Body of pancreas (tissue), 4 donors: ENCODE measurements around the gene ATP5F1A. TPM values are rescaled to one million over a fixed set of nuclear protein-coding genes. Genes with fewer than 3 reads are reported as not detected.
"Not testable (repeated sequence)": the region's sequence is repeated elsewhere in the genome, so short reads cannot be mapped to it uniquely, and the experiment has no call there.

ENCODE experiments used
- ATAC-seq: fragments of 150-250 bp; one replicate; pipeline ENCODE4 v1.9.1; 2016
- DNase-seq, 4 donors: peaks; one replicate each; pipeline ENCODE4 v3.0.0-alpha.2; 2019
- H3K27ac ChIP-seq, 4 donors: fragments of 200-600 bp; sonication (generic); 1 replicate in 3 of 4; 2 replicates in 1 of 4; pipeline versions ENCODE4 v1.5.1 to v1.6.1; 2016 to 2019; ENCODE audit warnings: mild to moderate bottlenecking in 1 of 4, mixed read lengths in 1 of 4, moderate library complexity in 1 of 4
- H3K27me3 ChIP-seq, 2 donors: fragments of 200-600 bp; sonication (generic); one replicate each; pipeline ENCODE4 v1.6.0; 2016; ENCODE audit warnings: mild to moderate bottlenecking in 1 of 2
- H3K36me3 ChIP-seq, 2 donors: fragments of 200-600 bp; sonication (generic); replicated peaks in 1 of 2; 2 replicates each; pipeline ENCODE4 v1.5.1; 2016; ENCODE audit warnings: low read depth in 2 of 2; ENCODE audit not compliant: insufficient read depth in 1 of 2
- H3K4me1 ChIP-seq: fragments of 200-600 bp; sonication (generic); one replicate; pipeline ENCODE4 v1.6.0; 2016
- H3K4me3 ChIP-seq, 2 donors: fragments of 200-600 bp; sonication (generic); 1 replicate in 1 of 2; 2 replicates in 1 of 2; pipeline ENCODE4 v1.5.1; 2016 to 2019
- H3K9me3 ChIP-seq, 3 donors: fragments of 200-600 bp; sonication (generic); 1 replicate in 2 of 3; 2 replicates in 1 of 3; pipeline ENCODE4 v1.5.1; 2016
- POLR2A ChIP-seq, 3 donors: fragments of 450-650 bp; IDR thresholded peaks; one replicate each; pipeline ENCODE4 v1.6.1; 2016; ENCODE audit warnings: antibody characterized with exemption in 3 of 3, mild to moderate bottlenecking in 2 of 3
- WGBS, 2 donors: methylation state at CpG; one replicate each; pipeline ENCODE4 v1.1.5; 2017; 5-methylcytosine and 5-hydroxymethylcytosine counted together
- intact Hi-C: fragments of 100-400 bp; cut with DNase I; formaldehyde crosslinking; loops from one replicate; pipeline ENCODE4 v1.15.1; 2023
- total RNA-seq, 2 donors: library from RNA; depleted of rRNA; stranded (reverse); fragments of >200 nt; gene quantifications; one replicate each; pipeline ENCODE4 v1.1.0, GENCODE V29; 2016
- TF ChIP-seq, protein P1 (sequence below), 7 experiments: fragments of 450-650 bp in 4 of 7; fragments of 200-600 bp in 3 of 7; sonication (generic) in 3 of 7; IDR thresholded peaks; one replicate each; pipeline ENCODE4 v1.5.1; 2016 to 2019; ENCODE audit warnings: antibody characterized with exemption in 7 of 7

Gene ATP5F1A
- total RNA-seq, 2 donors from 2014 or later, result 177 to 305 TPM

DNA sequence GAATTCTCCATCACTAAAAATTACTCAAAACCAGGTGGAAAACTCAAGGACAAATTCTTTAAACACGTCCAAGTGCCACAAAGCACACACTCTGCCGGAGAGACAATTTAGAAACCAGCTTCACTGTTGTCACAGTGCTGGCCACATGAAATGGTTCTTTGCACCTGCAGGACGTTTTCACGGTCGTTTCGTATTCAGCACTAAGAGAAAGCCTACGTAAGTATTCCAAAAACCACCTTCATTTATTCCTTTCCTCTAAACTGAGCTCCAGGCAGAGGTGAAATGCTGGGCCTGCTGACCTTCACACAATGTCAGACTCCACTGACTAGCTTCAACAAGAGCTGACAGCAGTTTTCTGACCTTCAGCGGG is 680 bp downstream of the ATP5F1A start:
- H3K9me3 ChIP-seq, result no peaks in the 10 kb centered on the region
- peak overlapping the region; percentile 87 to 93 (median 90) for H3K27ac ChIP-seq
- H3K36me3 ChIP-seq, result peaks cover 0 to 7% of the 10 kb centered on the region in 2 donors
- WGBS, 2 donors, result 0% methylated on average over 6 to 8 of the region's 8 CpGs
- H3K4me3 ChIP-seq, result peak overlapping the region; percentile 96 to 100
- intact Hi-C loops, result no loop called here
- H3K4me1 ChIP-seq, result peaks cover 25% of the 10 kb centered on the region
- no peak for ATAC-seq
- DNase-seq, result no peak
- no peaks in the 10 kb centered on the region for H3K27me3 ChIP-seq
- TF ChIP-seq, protein P1, sequence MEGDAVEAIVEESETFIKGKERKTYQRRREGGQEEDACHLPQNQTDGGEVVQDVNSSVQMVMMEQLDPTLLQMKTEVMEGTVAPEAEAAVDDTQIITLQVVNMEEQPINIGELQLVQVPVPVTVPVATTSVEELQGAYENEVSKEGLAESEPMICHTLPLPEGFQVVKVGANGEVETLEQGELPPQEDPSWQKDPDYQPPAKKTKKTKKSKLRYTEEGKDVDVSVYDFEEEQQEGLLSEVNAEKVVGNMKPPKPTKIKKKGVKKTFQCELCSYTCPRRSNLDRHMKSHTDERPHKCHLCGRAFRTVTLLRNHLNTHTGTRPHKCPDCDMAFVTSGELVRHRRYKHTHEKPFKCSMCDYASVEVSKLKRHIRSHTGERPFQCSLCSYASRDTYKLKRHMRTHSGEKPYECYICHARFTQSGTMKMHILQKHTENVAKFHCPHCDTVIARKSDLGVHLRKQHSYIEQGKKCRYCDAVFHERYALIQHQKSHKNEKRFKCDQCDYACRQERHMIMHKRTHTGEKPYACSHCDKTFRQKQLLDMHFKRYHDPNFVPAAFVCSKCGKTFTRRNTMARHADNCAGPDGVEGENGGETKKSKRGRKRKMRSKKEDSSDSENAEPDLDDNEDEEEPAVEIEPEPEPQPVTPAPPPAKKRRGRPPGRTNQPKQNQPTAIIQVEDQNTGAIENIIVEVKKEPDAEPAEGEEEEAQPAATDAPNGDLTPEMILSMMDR (IDR thresholded peaks at IDR 0.05), result no peak
- no peak for TF ChIP-seq POLR2A (IDR thresholded peaks at IDR 0.05)

DNA sequence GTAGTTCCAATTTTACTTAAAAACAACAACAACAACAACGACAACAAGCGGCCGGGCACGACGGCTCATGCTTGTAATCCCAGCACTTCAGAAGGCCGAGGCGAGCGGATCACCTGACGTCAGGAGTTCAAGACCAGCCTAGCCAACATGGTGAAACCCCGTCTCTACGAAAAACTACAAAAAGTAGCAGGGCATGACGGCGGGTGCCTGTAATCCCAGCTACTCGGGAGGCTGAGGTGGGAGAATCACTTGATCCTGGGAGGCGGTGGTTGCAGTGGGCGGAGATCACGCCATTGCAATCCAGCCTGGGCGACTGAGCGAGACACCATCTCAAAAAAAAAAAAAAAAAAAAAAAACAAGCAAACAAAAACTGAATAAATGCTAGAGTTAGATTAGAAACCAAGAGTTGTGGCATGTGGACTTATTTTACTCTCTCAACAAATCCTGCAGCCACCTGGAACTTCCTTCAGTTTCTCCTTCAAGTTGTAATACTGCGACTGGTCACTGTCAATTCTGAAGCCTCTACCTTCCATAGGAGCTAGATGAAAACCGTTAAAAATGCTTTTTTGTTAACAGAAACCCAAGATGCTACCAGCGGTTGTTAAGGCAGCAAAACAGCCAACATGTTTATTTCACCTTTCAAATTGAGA is 1.3 kb downstream of the ATP5F1A start:
- WGBS, 2 donors, result 22 to 32% methylated on average over 22 of the region's 22 CpGs
- H3K4me3 ChIP-seq, result peak overlapping the region in 1 of 2 donors; percentile 100
- intact Hi-C loops, result no loop called here
- peaks cover under 1 to 7% of the 10 kb centered on the region in 2 donors for H3K36me3 ChIP-seq
- peak overlapping the region in 3 of 4 donors; percentile 90 to 93 (median 91) for H3K27ac ChIP-seq
- H3K4me1 ChIP-seq, result peaks cover 25% of the 10 kb centered on the region
- ATAC-seq, result no peak
- H3K9me3 ChIP-seq, result no peaks in the 10 kb centered on the region
- no peaks in the 10 kb centered on the region for H3K27me3 ChIP-seq
- DNase-seq, result no peak
- TF ChIP-seq, protein P1 (IDR thresholded peaks at IDR 0.05), result no peak
- no peak for TF ChIP-seq POLR2A (IDR thresholded peaks at IDR 0.05)

DNA sequence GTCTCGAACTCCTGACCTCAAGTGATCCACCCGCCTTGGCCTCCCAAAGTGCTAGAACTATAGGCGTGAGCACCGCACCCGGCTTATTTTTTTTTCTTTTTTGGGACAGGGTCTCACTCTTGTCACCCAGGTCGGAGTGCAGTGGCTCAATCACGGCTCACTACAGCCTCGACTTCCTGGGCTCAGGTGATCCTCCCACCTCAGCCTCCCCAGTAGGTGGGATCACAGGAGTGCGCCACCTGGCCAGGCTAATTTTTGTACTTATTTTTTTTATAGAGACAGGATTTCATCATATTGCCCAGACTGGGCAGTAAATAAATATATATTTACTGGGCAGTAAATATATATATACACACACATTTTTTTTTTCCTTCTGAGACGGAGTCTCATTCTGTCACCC is 2.6 kb downstream of the ATP5F1A start:
- peaks cover 11 to 17% of the 10 kb centered on the region in 2 donors for H3K36me3 ChIP-seq
- H3K27me3 ChIP-seq, result no peaks in the 10 kb centered on the region
- WGBS, 2 donors, result 98% methylated on average over 10 of the region's 10 CpGs
- DNase-seq, result no peak
- TF ChIP-seq, protein P1 (IDR thresholded peaks at IDR 0.05), result no peak
- TF ChIP-seq POLR2A (IDR thresholded peaks at IDR 0.05), result no peak
- intact Hi-C loops, result no loop called here
- H3K9me3 ChIP-seq, result no peaks in the 10 kb centered on the region
- peaks cover 25% of the 10 kb centered on the region for H3K4me1 ChIP-seq
- H3K27ac ChIP-seq, result no peak overlapping the region
- H3K4me3 ChIP-seq, result no peak overlapping the region
- no peak for ATAC-seq

DNA sequence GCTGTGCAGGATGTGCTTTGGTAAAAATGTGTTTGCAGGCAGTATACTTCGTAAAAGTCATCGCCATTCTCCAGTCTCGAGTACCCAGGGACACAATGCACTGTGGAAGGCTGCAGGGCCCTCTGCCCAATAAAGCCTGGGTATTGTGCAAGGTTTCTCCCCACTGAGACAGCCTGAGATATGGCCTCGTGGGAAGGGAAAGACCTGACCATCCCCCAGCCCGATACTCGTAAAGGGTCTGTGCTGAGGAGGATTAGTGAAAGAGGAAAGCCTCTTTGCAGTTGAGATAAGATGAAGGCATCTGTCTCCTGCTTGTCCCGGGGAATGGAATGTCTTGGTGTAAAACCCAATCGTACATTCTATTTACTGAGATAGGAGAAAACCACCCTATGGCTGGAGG is 9.6 kb downstream of the ATP5F1A start:
- H3K4me3 ChIP-seq, ATAC-seq, H3K4me1 ChIP-seq, H3K27me3 ChIP-seq, intact Hi-C loops, H3K9me3 ChIP-seq, DNase-seq, H3K27ac ChIP-seq: not testable (repeated sequence)
- peaks cover 40 to 67% of the 10 kb centered on the region in 2 donors for H3K36me3 ChIP-seq
- 76 to 83% methylated on average over 8 of the region's 8 CpGs for WGBS, 2 donors

DNA sequence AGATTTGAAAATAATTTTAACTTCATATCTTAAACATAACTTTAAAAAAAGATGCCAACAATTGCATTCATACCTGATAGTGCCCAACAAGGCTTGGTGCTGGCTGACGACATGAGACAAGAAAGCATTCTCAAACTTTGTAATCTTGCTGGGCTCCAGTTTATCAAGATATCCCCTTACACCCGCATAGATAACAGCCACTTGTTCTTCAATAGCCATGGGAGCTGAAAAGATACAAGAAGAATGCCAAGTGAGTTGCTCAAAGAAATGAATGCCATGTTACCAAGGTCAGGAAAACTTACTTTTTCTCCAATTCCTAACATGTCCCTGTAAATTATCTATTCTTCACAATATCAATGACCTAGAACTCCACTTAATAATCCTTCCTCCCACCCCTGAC is 13.7 kb downstream of the ATP5F1A start:
- H3K36me3 ChIP-seq, result peaks cover 25 to 63% of the 10 kb centered on the region in 2 donors
- no peaks in the 10 kb centered on the region for H3K27me3 ChIP-seq
- no peak for DNase-seq
- no peaks in the 10 kb centered on the region for H3K4me1 ChIP-seq
- 62 to 63% methylated on average over 2 of the region's 2 CpGs for WGBS, 2 donors
- no peaks in the 10 kb centered on the region for H3K9me3 ChIP-seq
- TF ChIP-seq POLR2A (IDR thresholded peaks at IDR 0.05), result no peak
- TF ChIP-seq, protein P1 (IDR thresholded peaks at IDR 0.05), result no peak
- H3K27ac ChIP-seq, result no peak overlapping the region
- intact Hi-C loops, result no loop called here
- no peak overlapping the region for H3K4me3 ChIP-seq
- ATAC-seq, result no peak
